Lower leg skin (tissue), 3 donors: ENCODE measurements around the gene KRTAP19-7.

Experiments used
- POLR2A ChIP-seq, 2 donors: fragments of 450-650 bp; IDR thresholded peaks; one replicate each; pipeline ENCODE4 v1.6.1; 2016 to 2017; ENCODE audit warnings: antibody characterized with exemption in 2 of 2, mild to moderate bottlenecking in 1 of 2, moderate library complexity in 1 of 2
- TF ChIP-seq, protein P1 (sequence below), 3 donors: fragments of 450-650 bp; IDR thresholded peaks; one replicate each; pipeline ENCODE4 v1.5.1; 2016; ENCODE audit warnings: antibody characterized with exemption in 3 of 3, mild to moderate bottlenecking in 3 of 3, moderate library complexity in 2 of 3

GRCh38 chr21:30598802-30599201 is 37.7 kb upstream of the KRTAP19-7 start, which contains the start of gene KRTAP6-2:
- TF ChIP-seq, protein P1, sequence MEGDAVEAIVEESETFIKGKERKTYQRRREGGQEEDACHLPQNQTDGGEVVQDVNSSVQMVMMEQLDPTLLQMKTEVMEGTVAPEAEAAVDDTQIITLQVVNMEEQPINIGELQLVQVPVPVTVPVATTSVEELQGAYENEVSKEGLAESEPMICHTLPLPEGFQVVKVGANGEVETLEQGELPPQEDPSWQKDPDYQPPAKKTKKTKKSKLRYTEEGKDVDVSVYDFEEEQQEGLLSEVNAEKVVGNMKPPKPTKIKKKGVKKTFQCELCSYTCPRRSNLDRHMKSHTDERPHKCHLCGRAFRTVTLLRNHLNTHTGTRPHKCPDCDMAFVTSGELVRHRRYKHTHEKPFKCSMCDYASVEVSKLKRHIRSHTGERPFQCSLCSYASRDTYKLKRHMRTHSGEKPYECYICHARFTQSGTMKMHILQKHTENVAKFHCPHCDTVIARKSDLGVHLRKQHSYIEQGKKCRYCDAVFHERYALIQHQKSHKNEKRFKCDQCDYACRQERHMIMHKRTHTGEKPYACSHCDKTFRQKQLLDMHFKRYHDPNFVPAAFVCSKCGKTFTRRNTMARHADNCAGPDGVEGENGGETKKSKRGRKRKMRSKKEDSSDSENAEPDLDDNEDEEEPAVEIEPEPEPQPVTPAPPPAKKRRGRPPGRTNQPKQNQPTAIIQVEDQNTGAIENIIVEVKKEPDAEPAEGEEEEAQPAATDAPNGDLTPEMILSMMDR (IDR thresholded peaks at IDR 0.05) = no peak
- TF ChIP-seq POLR2A (IDR thresholded peaks at IDR 0.05) = no peak
